ENCODE results near the gene KCNH8. TPM values are rescaled to one million over a fixed set of nuclear protein-coding genes. Genes with fewer than 3 reads are reported as not detected.
A peak's percentile ranks its signal among the peaks of the same experiment; 100 is the strongest.

KCNH8 gene
- polyA plus RNA-seq, 1 donor from 2014 or later, result 28.9 TPM

- Histone ChIP-seq H3K27ac (ENCODE audit: low read length) (no peak overlapping the region), H3F3A (ENCODE audit: insufficient read depth, low read length, poor library complexity, severe bottlenecking) (no peaks in the 10 kb centered on the region), H3K9ac (ENCODE audit: low read length) (no peak overlapping the region), H3K27me3 (ENCODE audit: insufficient read depth, low read depth, low read length) (no peaks in the 10 kb centered on the region), H3K4me2 (ENCODE audit: low read length) (no peak overlapping the region), H3K9me2 (ENCODE audit: insufficient read depth, low read length) (no peaks in the 10 kb centered on the region), H2AFZ (ENCODE audit: low read depth, low read length) (no peak overlapping the region), H4K20me1 (ENCODE audit: insufficient read depth) (no peaks in the 10 kb centered on the region), H3K9me3 (ENCODE audit: low read length) (no peaks in the 10 kb centered on the region), H3K36me3 (ENCODE audit: insufficient read depth, low read length) (no peaks in the 10 kb centered on the region), H3K79me2 (replicated peaks; ENCODE audit: insufficient read depth, low read length) (no peaks in the 10 kb centered on the region), H3K4me3 (ENCODE audit: low read length) (no peak overlapping the region)
- TF ChIP-seq EZH2 (IDR thresholded peaks at IDR 0.05; ENCODE audit: borderline replicate concordance, insufficient read depth, low read length, poor library complexity, severe bottlenecking) (no peak), EP300 (conservative IDR thresholded peaks at IDR 0.05; ENCODE audit: poor library complexity, severe bottlenecking) (peak; percentile 84), TAF1 (IDR thresholded peaks at IDR 0.05; ENCODE audit: low read depth) (no peak), RAD21 (conservative IDR thresholded peaks at IDR 0.05) (no peak), CTCF (IDR thresholded peaks at IDR 0.05; ENCODE audit: poor library complexity, severe bottlenecking) (peak; percentile 35), MXI1 (conservative IDR thresholded peaks at IDR 0.05; ENCODE audit: poor library complexity, severe bottlenecking) (no peak), SMC3 (conservative IDR thresholded peaks at IDR 0.05; ENCODE audit: poor library complexity) (no peak), REST (IDR thresholded peaks at IDR 0.05; ENCODE audit: borderline replicate concordance) (no peak), POLR2AphosphoS5 (IDR thresholded peaks at IDR 0.05) (peak; percentile 73)
These were observed 425.3 kb downstream of the KCNH8 start for GRCh38 chr3:19573644-19574043.

GRCh38 chr3:19574268-19574667 lies 426.0 kb downstream of the KCNH8 start:
- Histone ChIP-seq H2AFZ (ENCODE audit: low read depth, low read length) (no peak overlapping the region), H3K4me2 (ENCODE audit: low read length) (no peak overlapping the region), H3F3A (ENCODE audit: insufficient read depth, low read length, poor library complexity, severe bottlenecking) (no peaks in the 10 kb centered on the region), H3K9ac (ENCODE audit: low read length) (no peak overlapping the region), H3K9me3 (ENCODE audit: low read length) (no peaks in the 10 kb centered on the region), H3K27me3 (ENCODE audit: insufficient read depth, low read depth, low read length) (no peaks in the 10 kb centered on the region), H3K27ac (ENCODE audit: low read length) (no peak overlapping the region), H3K79me2 (replicated peaks; ENCODE audit: insufficient read depth, low read length) (no peaks in the 10 kb centered on the region), H3K36me3 (ENCODE audit: insufficient read depth, low read length) (no peaks in the 10 kb centered on the region), H4K20me1 (ENCODE audit: insufficient read depth) (no peaks in the 10 kb centered on the region), H3K9me2 (ENCODE audit: insufficient read depth, low read length) (no peaks in the 10 kb centered on the region), H3K4me3 (ENCODE audit: low read length) (no peak overlapping the region)
- TF ChIP-seq TAF1 (IDR thresholded peaks at IDR 0.05; ENCODE audit: low read depth) (no peak), RAD21 (conservative IDR thresholded peaks at IDR 0.05) (no peak), CTCF (IDR thresholded peaks at IDR 0.05; ENCODE audit: poor library complexity, severe bottlenecking) (no peak), EP300 (conservative IDR thresholded peaks at IDR 0.05; ENCODE audit: poor library complexity, severe bottlenecking) (no peak), MXI1 (conservative IDR thresholded peaks at IDR 0.05; ENCODE audit: poor library complexity, severe bottlenecking) (no peak), SMC3 (conservative IDR thresholded peaks at IDR 0.05; ENCODE audit: poor library complexity) (no peak), POLR2AphosphoS5 (IDR thresholded peaks at IDR 0.05) (no peak), REST (IDR thresholded peaks at IDR 0.05; ENCODE audit: borderline replicate concordance) (no peak), EZH2 (IDR thresholded peaks at IDR 0.05; ENCODE audit: borderline replicate concordance, insufficient read depth, low read length, poor library complexity, severe bottlenecking) (no peak)
